Measurements from ENCODE around the gene STAT5B. TPM values are rescaled to one million over a fixed set of nuclear protein-coding genes. Genes with fewer than 3 reads are reported as not detected.
A peak's percentile ranks its signal among the peaks of the same experiment; 100 is the strongest.

The STAT5B gene
- total and polyA plus RNA-seq, 7 donors = 15.9 to 90.1 (median 68.8) TPM

GRCh38 chr17:42311240-42312034 lies 35.2 kb upstream of the STAT5B start:
- Histone ChIP-seq H3K9me3 (no peaks in the 10 kb centered on the region), H3K36me3 (ENCODE audit: insufficient read depth in 1 of 2, low read depth in 1 of 2) (peaks cover under 1 to 78% of the 10 kb centered on the region in 2 donors), H3K27ac (peak overlapping the region; percentile 88), H3K27me3 (ENCODE audit: insufficient read depth in 3 of 3, low read length in 2 of 3) (no peaks in the 10 kb centered on the region), H3K4me3 (peak overlapping the region; percentile 51), H3K4me1 (peaks cover 21% of the 10 kb centered on the region)
- WGBS, 3 donors = 36 to 45% (median 36%) methylated on average over 19 of the region's 19 CpGs
- DNase-seq (peak; percentile 90 to 95), ATAC-seq (peak; percentile 88 to 94 (median 90))
- intact Hi-C loops (cut with DNase I) = loop anchor here in 1 of 2 donors (10.0 kb wide), 1 partner anchor 363 kb away; the partner anchor contains the start of gene PLEKHH3
- TF ChIP-seq, protein P1, sequence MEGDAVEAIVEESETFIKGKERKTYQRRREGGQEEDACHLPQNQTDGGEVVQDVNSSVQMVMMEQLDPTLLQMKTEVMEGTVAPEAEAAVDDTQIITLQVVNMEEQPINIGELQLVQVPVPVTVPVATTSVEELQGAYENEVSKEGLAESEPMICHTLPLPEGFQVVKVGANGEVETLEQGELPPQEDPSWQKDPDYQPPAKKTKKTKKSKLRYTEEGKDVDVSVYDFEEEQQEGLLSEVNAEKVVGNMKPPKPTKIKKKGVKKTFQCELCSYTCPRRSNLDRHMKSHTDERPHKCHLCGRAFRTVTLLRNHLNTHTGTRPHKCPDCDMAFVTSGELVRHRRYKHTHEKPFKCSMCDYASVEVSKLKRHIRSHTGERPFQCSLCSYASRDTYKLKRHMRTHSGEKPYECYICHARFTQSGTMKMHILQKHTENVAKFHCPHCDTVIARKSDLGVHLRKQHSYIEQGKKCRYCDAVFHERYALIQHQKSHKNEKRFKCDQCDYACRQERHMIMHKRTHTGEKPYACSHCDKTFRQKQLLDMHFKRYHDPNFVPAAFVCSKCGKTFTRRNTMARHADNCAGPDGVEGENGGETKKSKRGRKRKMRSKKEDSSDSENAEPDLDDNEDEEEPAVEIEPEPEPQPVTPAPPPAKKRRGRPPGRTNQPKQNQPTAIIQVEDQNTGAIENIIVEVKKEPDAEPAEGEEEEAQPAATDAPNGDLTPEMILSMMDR (IDR thresholded peaks at IDR 0.05) = no peak

DNA sequence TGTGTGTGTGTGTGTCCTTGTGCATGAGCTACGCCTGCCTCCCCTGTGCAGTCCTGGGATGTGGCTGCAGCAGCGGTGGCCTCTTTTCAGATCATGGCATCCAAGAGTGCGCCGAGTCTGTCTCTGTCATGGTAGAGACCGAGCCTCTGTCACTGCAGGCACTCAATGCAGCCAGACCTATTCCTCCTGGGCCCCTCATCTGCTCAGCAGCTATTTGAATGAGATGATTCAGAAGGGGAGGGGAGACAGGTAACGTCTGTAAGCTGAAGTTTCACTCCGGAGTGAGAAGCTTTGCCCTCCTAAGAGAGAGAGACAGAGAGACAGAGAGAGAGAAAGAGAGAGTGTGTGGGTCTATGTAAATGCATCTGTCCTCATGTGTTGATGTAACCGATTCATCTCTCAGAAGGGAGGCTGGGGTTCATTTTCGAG lies 34.6 kb upstream of the STAT5B start:
- peak overlapping the region; percentile 88 for H3K27ac ChIP-seq
- TF ChIP-seq, protein P1 (IDR thresholded peaks at IDR 0.05) = no peak
- DNase-seq = no peak
- intact Hi-C loops (cut with DNase I) = loop anchor here in 1 of 2 donors (10.0 kb wide), 1 partner anchor 364 kb away; the partner anchor contains the start of gene PLEKHH3
- H3K27me3 ChIP-seq (ENCODE audit: insufficient read depth in 3 of 3, low read length in 2 of 3) = no peaks in the 10 kb centered on the region
- no peak for ATAC-seq
- peaks cover 21% of the 10 kb centered on the region for H3K4me1 ChIP-seq
- H3K9me3 ChIP-seq = no peaks in the 10 kb centered on the region
- WGBS, 3 donors = 61 to 63% (median 62%) methylated on average over 9 of the region's 9 CpGs
- peaks cover 0 to 78% of the 10 kb centered on the region in 2 donors for H3K36me3 ChIP-seq (ENCODE audit: insufficient read depth in 1 of 2, low read depth in 1 of 2)
- no peak overlapping the region for H3K4me3 ChIP-seq

GRCh38 chr17:42309986-42310786 lies 34.0 kb upstream of the STAT5B start:
- intact Hi-C loops (cut with DNase I) = loop anchor here in 1 of 2 donors (10.0 kb wide), 1 partner anchor 365 kb away; the partner anchor contains the start of gene PLEKHH3
- ATAC-seq (no peak), DNase-seq (no peak)
- Histone ChIP-seq H3K27ac (peak overlapping the region; percentile 88), H3K4me3 (no peak overlapping the region), H3K9me3 (no peaks in the 10 kb centered on the region), H3K27me3 (ENCODE audit: insufficient read depth in 3 of 3, low read length in 2 of 3) (no peaks in the 10 kb centered on the region), H3K4me1 (peaks cover 21% of the 10 kb centered on the region), H3K36me3 (ENCODE audit: insufficient read depth in 1 of 2, low read depth in 1 of 2) (peaks cover 0 to 76% of the 10 kb centered on the region in 2 donors)
- TF ChIP-seq, protein P1 (IDR thresholded peaks at IDR 0.05) = no peak
- WGBS, 3 donors = 74 to 77% (median 75%) methylated on average over 19 of the region's 19 CpGs

- Histone ChIP-seq H3K27me3 (ENCODE audit: insufficient read depth in 3 of 3, low read length in 2 of 3) (no peaks in the 10 kb centered on the region), H3K36me3 (ENCODE audit: insufficient read depth in 1 of 2, low read depth in 1 of 2) (peaks cover 0 to 73% of the 10 kb centered on the region in 2 donors), H3K4me3 (no peak overlapping the region), H3K9me3 (no peaks in the 10 kb centered on the region), H3K4me1 (peaks cover 21% of the 10 kb centered on the region), H3K27ac (no peak overlapping the region)
- TF ChIP-seq, protein P1 (IDR thresholded peaks at IDR 0.05) = no peak
- intact Hi-C loops (cut with DNase I) = no loop called here
- no peak for ATAC-seq
- 86 to 93% (median 87%) methylated on average over 8 to 9 of the region's 9 CpGs for WGBS, 3 donors
- no peak for DNase-seq
Observed at GRCh38 chr17:42309142-42309541, 33.0 kb upstream of the STAT5B start.

Measured in psoas muscle (tissue), 8 donors.